Measurements from ENCODE around the gene NRDE2. TPM values are rescaled to one million over a fixed set of nuclear protein-coding genes. Genes with fewer than 3 reads are reported as not detected.

NRDE2 gene
- total and polyA plus RNA-seq, 2 of the 4 experiments (the other 2 are of a cell fraction) = 4.5 to 9.3 TPM

DNA sequence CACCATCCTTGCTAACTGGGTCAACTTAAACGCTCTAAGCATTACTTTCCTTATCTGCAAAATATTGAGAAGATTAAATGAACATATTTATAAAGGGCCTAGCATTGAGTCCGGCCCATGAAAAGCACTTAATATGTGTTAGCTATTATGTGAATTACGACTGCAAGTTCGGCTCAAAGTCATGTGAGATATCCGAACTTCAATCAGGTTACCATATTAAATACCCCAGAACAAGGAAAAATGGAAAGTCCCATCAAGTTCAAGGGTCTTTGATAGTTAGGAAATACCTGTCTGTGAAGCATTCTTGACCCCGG lies 487 bp upstream of the NRDE2 start:
- in situ Hi-C loops (cut with MboI; ENCODE audit: low sequenced_read_pairs) (no loop called here), intact Hi-C loops (cut with micrococcal nuclease) (loop anchor here (1.0 kb wide), 1 partner anchor 51 kb away; no protein-coding TSS in a partner anchor), dilution Hi-C loops (cut with HindIII; ENCODE audit: low sequenced_read_pairs, unreplicated experiment) (no loop called here)
- Histone ChIP-seq H3K9me1 (ENCODE audit: insufficient read depth, low read length) (no peaks in the 10 kb centered on the region), H3K27ac (ENCODE audit: insufficient read depth, low read length) (no peak overlapping the region), H3K9me3 (ENCODE audit: control insufficient read depth, insufficient read depth, low read length) (no peaks in the 10 kb centered on the region), H3K9ac (ENCODE audit: low read depth, low read length) (no peak overlapping the region), H4K20me1 (ENCODE audit: insufficient read depth, low read length) (no peaks in the 10 kb centered on the region), H2AK9ac (replicated peaks; ENCODE audit: low read depth, low read length, poor library complexity) (no peak overlapping the region), H2AK5ac (ENCODE audit: low read depth, low read length) (no peak overlapping the region), H4K8ac (ENCODE audit: low read depth in 2 of 2, low read length in 2 of 2) (peak overlapping the region; percentile 94 to 95), H4K5ac (ENCODE audit: low read depth, low read length) (peak overlapping the region; percentile 79), H3K14ac (replicated peaks; ENCODE audit: low read depth, low read length) (no peak overlapping the region; the same call in 1 of the 2 replicates), H3K18ac (ENCODE audit: low read depth, low read length) (no peak overlapping the region), H3K4me3 (ENCODE audit: insufficient read depth, low read depth, low read length) (peak overlapping the region; percentile 38), H3K27me3 (ENCODE audit: control insufficient read depth, insufficient read depth, low read length) (peaks cover 3% of the 10 kb centered on the region), H2BK120ac (ENCODE audit: low read depth, low read length) (no peak overlapping the region), H3K56ac (ENCODE audit: extremely low read depth, insufficient read depth, low read length) (no peak overlapping the region; the same call in 1 of the 2 replicates), H3K23ac (ENCODE audit: low read depth, low read length) (no peak overlapping the region), H2AFZ (replicated peaks; ENCODE audit: low read length, poor library complexity) (peak overlapping the region; percentile 99), H3K36me3 (ENCODE audit: control insufficient read depth, insufficient read depth, low read length) (no peaks in the 10 kb centered on the region), H3K4ac (ENCODE audit: low read depth, low read length) (peak overlapping the region; percentile 63), H3K4me2 (ENCODE audit: low read depth, low read length) (peak overlapping the region; percentile 57; the same call in 1 of the 2 replicates), H2BK20ac (ENCODE audit: low read depth, low read length) (no peak overlapping the region), H3K4me1 (ENCODE audit: control insufficient read depth, insufficient read depth, low read length) (no peaks in the 10 kb centered on the region), H2BK5ac (ENCODE audit: low read depth, low read length, poor library complexity, severe bottlenecking) (no peak overlapping the region), H2BK15ac (ENCODE audit: low read depth, low read length) (no peak overlapping the region), H4K91ac (ENCODE audit: insufficient read depth, low read depth, low read length) (0 out of 2 replicates have a peak overlapping the region, but pooled peaks have one; percentile 28), H3K79me1 (ENCODE audit: low read depth in 1 of 2, low read length in 2 of 2) (peaks cover 9 to 25% of the 10 kb centered on the region in 2 experiments)
- CTCF ChIA-PET = no interaction called here
- BruUV-seq (replicated peaks) = no TSS peak
- POLR2A ChIA-PET (ENCODE audit: unreplicated experiment) = no interaction called here
- ATAC-seq (ENCODE audit: low read depth) = no peak
- no CpG with 5 or more reads among the region's 6 CpGs for WGBS, 2 experiments (ENCODE audit: extremely low coverage in 2 of 2, insufficient read length in 1 of 2)
- TF ChIP-seq NFE2L2 (IDR thresholded peaks at IDR 0.05; ENCODE audit: low read depth, low read length) (no peak), MXI1 (IDR thresholded peaks at IDR 0.05; ENCODE audit: borderline replicate concordance, low read depth, low read length) (no peak), RAD21 (IDR thresholded peaks at IDR 0.05; ENCODE audit: low read length) (no peak)
- TF ChIP-seq, protein P1, sequence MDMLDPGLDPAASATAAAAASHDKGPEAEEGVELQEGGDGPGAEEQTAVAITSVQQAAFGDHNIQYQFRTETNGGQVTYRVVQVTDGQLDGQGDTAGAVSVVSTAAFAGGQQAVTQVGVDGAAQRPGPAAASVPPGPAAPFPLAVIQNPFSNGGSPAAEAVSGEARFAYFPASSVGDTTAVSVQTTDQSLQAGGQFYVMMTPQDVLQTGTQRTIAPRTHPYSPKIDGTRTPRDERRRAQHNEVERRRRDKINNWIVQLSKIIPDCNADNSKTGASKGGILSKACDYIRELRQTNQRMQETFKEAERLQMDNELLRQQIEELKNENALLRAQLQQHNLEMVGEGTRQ (IDR thresholded peaks at IDR 0.05; ENCODE audit: low read depth, low read length) = no peak
- TF ChIP-seq, protein P2, sequence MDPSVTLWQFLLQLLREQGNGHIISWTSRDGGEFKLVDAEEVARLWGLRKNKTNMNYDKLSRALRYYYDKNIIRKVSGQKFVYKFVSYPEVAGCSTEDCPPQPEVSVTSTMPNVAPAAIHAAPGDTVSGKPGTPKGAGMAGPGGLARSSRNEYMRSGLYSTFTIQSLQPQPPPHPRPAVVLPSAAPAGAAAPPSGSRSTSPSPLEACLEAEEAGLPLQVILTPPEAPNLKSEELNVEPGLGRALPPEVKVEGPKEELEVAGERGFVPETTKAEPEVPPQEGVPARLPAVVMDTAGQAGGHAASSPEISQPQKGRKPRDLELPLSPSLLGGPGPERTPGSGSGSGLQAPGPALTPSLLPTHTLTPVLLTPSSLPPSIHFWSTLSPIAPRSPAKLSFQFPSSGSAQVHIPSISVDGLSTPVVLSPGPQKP (IDR thresholded peaks at IDR 0.05; ENCODE audit: borderline replicate concordance, low read depth, low read length) = no peak
- DNase-seq = no peak

All from IMR-90 (cell line).